Hepatocyte (in vitro differentiated cells): ENCODE results near the gene AMIGO3. TPM values are rescaled to one million over a fixed set of nuclear protein-coding genes. Genes with fewer than 3 reads are reported as not detected.

Experiments used
- DNase-seq: peaks from one replicate; pipeline ENCODE4 v3.0.0-alpha.2; 2016; ENCODE audit warnings: low spot score
- H2AFZ ChIP-seq: fragments of 200-600 bp; sonication (generic); 2 replicates; pipeline ENCODE4 v1.6.0; 2016; ENCODE audit warnings: antibody characterized with exemption, mild to moderate bottlenecking
- H3K27ac ChIP-seq: fragments of 200-600 bp; sonication (generic); 2 replicates; pipeline ENCODE4 v1.5.1; 2016; ENCODE audit warnings: mild to moderate bottlenecking
- H3K27me3 ChIP-seq: fragments of 200-600 bp; sonication (generic); 2 replicates; pipeline ENCODE4 v1.6.1; 2016
- H3K36me3 ChIP-seq: fragments of 200-600 bp; sonication (generic); replicated peaks from 2 replicates; pipeline ENCODE4 v1.5.1; 2016; ENCODE audit warnings: low read depth; ENCODE audit not compliant: insufficient read depth
- H3K4me1 ChIP-seq: fragments of 200-600 bp; sonication (generic); 2 replicates; pipeline ENCODE4 v1.5.1; 2016; ENCODE audit warnings: mild to moderate bottlenecking, moderate library complexity; ENCODE audit not compliant: insufficient read depth
- H3K4me2 ChIP-seq: fragments of 200-600 bp; sonication (generic); 2 replicates; pipeline ENCODE4 v1.6.0; 2016
- H3K4me3 ChIP-seq: fragments of 200-600 bp; sonication (generic); 2 replicates; pipeline ENCODE4 v1.5.1; 2016; ENCODE audit warnings: mild to moderate bottlenecking
- H3K79me2 ChIP-seq: fragments of 200-600 bp; sonication (generic); 2 replicates; pipeline ENCODE4 v1.6.0; 2017; ENCODE audit warnings: mild to moderate bottlenecking
- H3K9me2 ChIP-seq: fragments of 200-600 bp; sonication (generic); replicated peaks from 2 replicates; pipeline ENCODE4 v1.6.0; 2017; ENCODE audit warnings: mild to moderate bottlenecking; ENCODE audit not compliant: insufficient read depth
- H3K9me3 ChIP-seq: fragments of 200-600 bp; sonication (generic); 2 replicates; pipeline ENCODE4 v1.5.1; 2016; ENCODE audit warnings: low read depth, mild to moderate bottlenecking
- H4K20me1 ChIP-seq: fragments of 200-600 bp; sonication (generic); 2 replicates; pipeline ENCODE4 v1.6.0; 2016; ENCODE audit warnings: mild to moderate bottlenecking; ENCODE audit not compliant: insufficient read depth, poor library complexity, severe bottlenecking
- EZH2 ChIP-seq: fragments of 200-600 bp; sonication (generic); IDR thresholded peaks from 2 replicates; pipeline ENCODE4 v1.6.1; 2016; ENCODE audit warnings: antibody characterized with exemption, mild to moderate bottlenecking, borderline replicate concordance
- EZH2phosphoT487 ChIP-seq: fragments of 200-600 bp; sonication (generic); IDR thresholded peaks from one replicate; pipeline ENCODE4 v1.6.1; 2018; ENCODE audit warnings: antibody characterized with exemption, mild to moderate bottlenecking, low read depth, moderate library complexity; ENCODE audit not compliant: unreplicated experiment, severe bottlenecking
- WGBS: methylation state at CpG from one replicate; pipeline ENCODE4 v1.1.6; 2016; ENCODE audit warnings: low lambda C conversion rate; ENCODE audit errors: missing lambda C conversion rate; 5-methylcytosine and 5-hydroxymethylcytosine counted together
- polyA plus RNA-seq: library from polyadenylated mRNA; unstranded; fragments of >200 nt; fragmentation: Nextera tagmentation; extraction: Ambion mirVana; gene quantifications from 2 replicates; pipeline ENCODE4 v1.2.1, GENCODE V29; 2016
- total RNA-seq: library from RNA; depleted of rRNA; stranded (reverse); fragments of >200 nt; gene quantifications from 2 replicates; pipeline ENCODE4 v1.2.3, GENCODE V29; 2014
- TF ChIP-seq, protein P1 (sequence below): fragments of 200-600 bp; sonication (generic); IDR thresholded peaks from 2 replicates; pipeline ENCODE4 v1.5.1; 2016; ENCODE audit warnings: antibody characterized with exemption, mild to moderate bottlenecking; ENCODE audit not compliant: poor library complexity

AMIGO3 gene
- total and polyA plus RNA-seq, 2 experiments from 2014 or later: 0.57 to 1.7 TPM

DNA sequence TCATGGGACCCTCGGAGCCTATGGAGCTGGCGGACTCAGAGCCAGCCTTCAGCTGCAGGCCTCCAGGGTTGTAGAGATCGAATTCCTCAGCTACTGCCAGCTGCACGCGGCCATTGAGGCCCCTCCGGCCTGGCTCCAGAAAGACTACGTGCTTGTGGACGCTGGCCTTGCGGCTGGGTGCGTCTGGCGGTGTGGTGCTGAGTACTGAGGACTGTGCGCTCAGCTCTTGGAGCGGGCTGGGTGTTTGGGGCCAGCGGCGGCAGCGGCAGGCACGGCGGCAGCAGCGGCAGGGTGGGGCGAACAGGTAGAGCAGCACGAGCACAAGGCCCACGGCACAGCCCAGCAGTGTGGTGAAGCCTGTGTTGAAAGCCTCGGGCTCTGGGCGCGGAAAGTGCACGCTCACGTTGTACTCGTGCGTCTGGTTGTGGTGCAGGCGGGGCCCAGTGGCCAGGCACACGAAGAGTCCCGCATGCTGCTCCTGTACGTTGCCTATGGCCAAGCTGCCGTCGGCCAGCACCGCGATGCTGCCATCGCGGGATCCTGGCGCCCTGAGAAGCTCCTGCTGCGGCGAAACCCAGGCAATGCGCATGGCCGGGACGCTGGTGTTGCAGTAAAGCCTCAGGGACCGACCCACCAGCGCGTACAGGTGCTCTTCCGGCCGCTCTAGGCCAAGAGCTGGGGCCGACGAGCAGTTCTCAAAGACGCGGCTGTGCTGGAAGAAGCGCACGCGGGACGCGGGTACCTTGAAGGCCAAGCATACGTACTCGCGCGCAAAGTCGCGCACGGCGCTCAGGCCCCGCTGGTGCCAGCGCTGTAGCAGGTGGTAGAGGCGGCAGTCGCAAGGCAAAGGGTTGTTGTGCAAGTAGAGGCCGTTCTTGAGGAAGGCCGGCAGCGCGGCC is 1.3 kb downstream of the AMIGO3 start:
- Histone ChIP-seq H3K36me3 (no peaks in the 10 kb centered on the region), H3K4me2 (peak overlapping the region; percentile 92), H4K20me1 (peaks cover 3% of the 10 kb centered on the region), H3K4me3 (no peak overlapping the region), H3K27ac (no peak overlapping the region), H3K27me3 (no peaks in the 10 kb centered on the region), H3K4me1 (peaks cover 18% of the 10 kb centered on the region), H3K79me2 (peaks cover 9% of the 10 kb centered on the region), H3K9me2 (no peaks in the 10 kb centered on the region), H2AFZ (no peak overlapping the region), H3K9me3 (no peaks in the 10 kb centered on the region)
- TF ChIP-seq, protein P1, sequence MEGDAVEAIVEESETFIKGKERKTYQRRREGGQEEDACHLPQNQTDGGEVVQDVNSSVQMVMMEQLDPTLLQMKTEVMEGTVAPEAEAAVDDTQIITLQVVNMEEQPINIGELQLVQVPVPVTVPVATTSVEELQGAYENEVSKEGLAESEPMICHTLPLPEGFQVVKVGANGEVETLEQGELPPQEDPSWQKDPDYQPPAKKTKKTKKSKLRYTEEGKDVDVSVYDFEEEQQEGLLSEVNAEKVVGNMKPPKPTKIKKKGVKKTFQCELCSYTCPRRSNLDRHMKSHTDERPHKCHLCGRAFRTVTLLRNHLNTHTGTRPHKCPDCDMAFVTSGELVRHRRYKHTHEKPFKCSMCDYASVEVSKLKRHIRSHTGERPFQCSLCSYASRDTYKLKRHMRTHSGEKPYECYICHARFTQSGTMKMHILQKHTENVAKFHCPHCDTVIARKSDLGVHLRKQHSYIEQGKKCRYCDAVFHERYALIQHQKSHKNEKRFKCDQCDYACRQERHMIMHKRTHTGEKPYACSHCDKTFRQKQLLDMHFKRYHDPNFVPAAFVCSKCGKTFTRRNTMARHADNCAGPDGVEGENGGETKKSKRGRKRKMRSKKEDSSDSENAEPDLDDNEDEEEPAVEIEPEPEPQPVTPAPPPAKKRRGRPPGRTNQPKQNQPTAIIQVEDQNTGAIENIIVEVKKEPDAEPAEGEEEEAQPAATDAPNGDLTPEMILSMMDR: no peak
- TF ChIP-seq EZH2phosphoT487: no peak
- TF ChIP-seq EZH2: no peak
- 90% methylated on average over 75 of the region's 75 CpGs for WGBS
- DNase-seq: no peak

DNA sequence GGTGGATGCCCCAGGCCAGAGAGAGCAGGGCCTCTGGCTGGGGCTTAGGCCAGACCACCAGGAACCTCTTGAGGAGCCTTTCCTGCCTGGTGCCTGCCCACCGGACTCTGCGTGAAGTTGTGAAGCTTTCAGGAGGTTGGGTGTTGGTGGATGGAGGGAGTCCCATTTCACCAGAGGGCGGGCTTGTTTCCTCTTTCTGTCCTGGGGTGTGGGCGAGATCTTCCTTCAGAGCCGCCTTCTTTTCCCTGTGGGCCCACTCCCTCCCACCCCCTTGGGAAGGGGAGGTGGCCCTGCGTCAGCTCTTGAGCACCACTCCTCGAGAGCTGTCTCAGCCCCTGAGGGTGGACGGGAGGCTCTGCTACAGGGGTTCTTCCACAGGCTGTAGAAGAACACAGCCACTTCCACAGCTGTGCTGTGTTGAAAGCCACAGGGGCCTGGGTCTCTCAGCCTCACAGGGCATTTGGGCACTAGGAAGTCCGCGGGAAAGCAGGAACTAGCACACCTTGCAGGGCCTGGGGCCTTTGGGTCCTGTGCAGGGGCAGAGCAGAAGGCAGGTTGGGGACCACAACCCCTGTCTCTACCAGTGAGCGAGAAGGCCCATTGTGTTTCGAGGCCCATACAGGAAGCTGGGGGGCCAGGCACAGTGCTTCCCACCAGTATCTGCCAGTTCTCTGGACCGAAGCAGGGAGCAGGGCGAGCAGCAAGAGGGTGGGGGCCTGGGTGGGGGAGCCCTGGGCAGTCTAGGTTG is 2.1 kb downstream of the AMIGO3 start:
- Histone ChIP-seq H3K36me3 (no peaks in the 10 kb centered on the region), H3K4me3 (no peak overlapping the region), H4K20me1 (peaks cover 3% of the 10 kb centered on the region), H3K79me2 (peaks cover 1% of the 10 kb centered on the region), H2AFZ (no peak overlapping the region), H3K27me3 (no peaks in the 10 kb centered on the region), H3K4me2 (no peak overlapping the region), H3K9me2 (no peaks in the 10 kb centered on the region), H3K9me3 (no peaks in the 10 kb centered on the region), H3K4me1 (peaks cover 12% of the 10 kb centered on the region), H3K27ac (no peak overlapping the region)
- 92% methylated on average over 14 of the region's 14 CpGs for WGBS
- DNase-seq: peak; percentile 3
- TF ChIP-seq EZH2 (no peak), EZH2phosphoT487 (no peak)
- TF ChIP-seq, protein P1: no peak

DNA sequence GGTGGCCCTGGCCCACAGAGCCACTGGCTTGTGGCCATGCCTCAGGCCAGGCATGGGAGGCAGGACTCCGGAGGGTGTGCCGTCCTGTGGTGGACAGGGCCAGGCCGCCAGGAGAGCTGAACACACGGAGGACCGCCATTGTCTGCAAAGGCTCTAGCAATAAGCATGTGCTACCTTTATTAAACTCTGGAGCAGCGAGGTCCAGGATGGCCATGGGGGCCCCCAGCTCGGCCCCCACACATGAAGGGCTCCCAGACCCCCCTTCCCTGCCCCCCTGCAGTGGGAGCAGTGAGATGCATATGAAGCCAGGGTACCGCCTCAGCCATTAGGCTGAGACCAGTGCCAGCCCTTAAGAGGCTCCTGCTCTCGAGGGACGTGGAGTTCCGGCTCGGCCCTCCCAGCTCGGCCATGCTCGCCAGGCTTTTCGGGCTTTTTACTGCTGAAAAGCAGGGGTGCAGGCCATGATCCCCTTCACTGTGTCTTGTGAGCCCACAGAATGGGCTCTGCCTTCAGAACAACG is 2.7 kb downstream of the AMIGO3 start:
- TF ChIP-seq, protein P1: no peak
- TF ChIP-seq EZH2 (no peak), EZH2phosphoT487 (no peak)
- Histone ChIP-seq H3K9me2 (no peaks in the 10 kb centered on the region), H3K36me3 (no peaks in the 10 kb centered on the region)

More for the DNA sequence above, 2.7 kb downstream of the AMIGO3 start:
- Histone ChIP-seq H3K79me2 (no peaks in the 10 kb centered on the region), H3K9me3 (no peaks in the 10 kb centered on the region), H3K4me1 (peaks cover 10% of the 10 kb centered on the region), H3K27me3 (no peaks in the 10 kb centered on the region), H3K4me2 (no peak overlapping the region), H2AFZ (no peak overlapping the region), H3K27ac (no peak overlapping the region), H3K4me3 (no peak overlapping the region), H4K20me1 (peaks cover 3% of the 10 kb centered on the region)
- DNase-seq: peak; percentile 3
- WGBS: 95% methylated on average over 15 of the region's 16 CpGs
